Embryonic facial prominence (tissue), 1 donor: ENCODE data around the gene PTPRN2.
"Not testable (repeated sequence)": the region's sequence is repeated elsewhere in the genome, so short reads cannot be mapped to it uniquely, and the experiment has no call there.

Source experiments
- DNase-seq: peaks from one replicate; pipeline ENCODE4 v3.0.0-alpha.2; 2016; ENCODE audit errors: extremely low spot score

PTPRN2 gene

GRCh38 chr7:157906583-157906982 is 681.0 kb downstream of the PTPRN2 start:
- no peak for DNase-seq

GRCh38 chr7:157905651-157906461 is 681.8 kb downstream of the PTPRN2 start:
- no peak for DNase-seq

GRCh38 chr7:157904866-157905570 is 682.6 kb downstream of the PTPRN2 start:
- DNase-seq: no peak

- DNase-seq: no peak
Observed at GRCh38 chr7:157904211-157904865, 683.3 kb downstream of the PTPRN2 start.

GRCh38 chr7:157903710-157904109 is 683.9 kb downstream of the PTPRN2 start:
- no peak for DNase-seq

- DNase-seq: no peak
Observed at GRCh38 chr7:157903296-157903695, 684.3 kb downstream of the PTPRN2 start.

- not testable (repeated sequence) for DNase-seq
Observed at GRCh38 chr7:157901816-157902610, 685.6 kb downstream of the PTPRN2 start.

GRCh38 chr7:157901166-157901565 is 686.5 kb downstream of the PTPRN2 start:
- no peak for DNase-seq

- no peak for DNase-seq
Observed at GRCh38 chr7:157900556-157900955, 687.1 kb downstream of the PTPRN2 start.

- no peak for DNase-seq
Observed at GRCh38 chr7:157900011-157900410, 687.6 kb downstream of the PTPRN2 start.

- DNase-seq: no peak
Observed at GRCh38 chr7:157898802-157899505, 688.7 kb downstream of the PTPRN2 start.

- no peak for DNase-seq
Observed at GRCh38 chr7:157898261-157898660, 689.4 kb downstream of the PTPRN2 start.

GRCh38 chr7:157897681-157898080 is 689.9 kb downstream of the PTPRN2 start:
- DNase-seq: no peak

- DNase-seq: no peak
Observed at GRCh38 chr7:157896774-157897555, 690.7 kb downstream of the PTPRN2 start.

GRCh38 chr7:157896376-157896675 is 691.3 kb downstream of the PTPRN2 start:
- not testable (repeated sequence) for DNase-seq

- DNase-seq: no peak
Observed at GRCh38 chr7:157895520-157896375, 691.9 kb downstream of the PTPRN2 start.

- DNase-seq: not testable (repeated sequence)
Observed at GRCh38 chr7:157895098-157895497, 692.5 kb downstream of the PTPRN2 start.

- no peak for DNase-seq
Observed at GRCh38 chr7:157893535-157894044, 694.0 kb downstream of the PTPRN2 start.
